ENCODE measurements around the gene MRPL18. TPM values are rescaled to one million over a fixed set of nuclear protein-coding genes. Genes with fewer than 3 reads are reported as not detected.

Gene MRPL18
- total RNA-seq, 1 experiment from 2014 or later, result 95.2 TPM

GRCh38 chr6:159831373-159831679 lies 41.1 kb downstream of the MRPL18 start:
- no peaks in the 10 kb centered on the region for H3K27me3 Mint-ChIP-seq (ENCODE audit: low read depth)
- H3K36me3 Mint-ChIP-seq, result peaks cover 12% of the 10 kb centered on the region
- H3K4me3 Mint-ChIP-seq, result peak overlapping the region; percentile 54
- ChIA-PET POLR2A (interaction anchor here (1.3 to 2.3 kb wide), 2 partner anchors 11 to 41 kb away, joined by 5 to 6 read pairs; partner anchors contain the start of gene MRPL18), CTCF (interaction anchor here (0.8 kb wide), 1 partner anchor 11 kb away, joined by 3 read pairs; no protein-coding TSS in a partner anchor)
- H3K27ac Mint-ChIP-seq, result peak overlapping the region; percentile 98
- H3K9me3 Mint-ChIP-seq, result peaks cover 12% of the 10 kb centered on the region
- TF ChIP-seq PREB (CRISPR knock-in tag; IDR thresholded peaks at IDR 0.05; ENCODE audit: borderline replicate concordance) (no peak), USF1 (CRISPR knock-in tag; IDR thresholded peaks at IDR 0.05) (no peak), ZSCAN18 (CRISPR knock-in tag; IDR thresholded peaks at IDR 0.05) (no peak), MAX (CRISPR knock-in tag; IDR thresholded peaks at IDR 0.05) (0 out of 2 replicates have a peak, but pooled peaks have one; percentile 38), FOXP4 (CRISPR knock-in tag; IDR thresholded peaks at IDR 0.05) (0 out of 2 replicates have a peak, but pooled peaks have one; percentile 33)
- DNase-seq (ENCODE audit: low spot score) (no peak), ATAC-seq (no peak)
- peaks cover 86% of the 10 kb centered on the region for H3K4me1 Mint-ChIP-seq

GRCh38 chr6:159832946-159833345 lies 42.7 kb downstream of the MRPL18 start:
- TF ChIP-seq ZNF532 (CRISPR knock-in tag; IDR thresholded peaks at IDR 0.05; ENCODE audit: borderline replicate concordance) (no peak), ZNF232 (CRISPR knock-in tag; IDR thresholded peaks at IDR 0.05) (no peak), FOXP4 (CRISPR knock-in tag; IDR thresholded peaks at IDR 0.05) (no peak), MAX (CRISPR knock-in tag; IDR thresholded peaks at IDR 0.05) (no peak), AR (CRISPR knock-in tag; IDR thresholded peaks at IDR 0.05) (no peak), JAZF1 (CRISPR knock-in tag; IDR thresholded peaks at IDR 0.05) (no peak), IRF1 (CRISPR knock-in tag; IDR thresholded peaks at IDR 0.05) (no peak), PREB (CRISPR knock-in tag; IDR thresholded peaks at IDR 0.05; ENCODE audit: borderline replicate concordance) (no peak), TCF7 (CRISPR knock-in tag; IDR thresholded peaks at IDR 0.05; ENCODE audit: low read depth) (no peak)
- Mint-ChIP-seq H3K27ac (no peak overlapping the region), H3K9me3 (peaks cover 12% of the 10 kb centered on the region), H3K4me1 (peaks cover 90% of the 10 kb centered on the region), H3K36me3 (peaks cover 12% of the 10 kb centered on the region), H3K27me3 (ENCODE audit: low read depth) (no peaks in the 10 kb centered on the region), H3K4me3 (no peak overlapping the region)
- ChIA-PET POLR2A (no interaction called here), CTCF (interaction anchor here (1.1 kb wide), 2 partner anchors 10 to 30 kb away, joined by 4 read pairs; no protein-coding TSS in a partner anchor)
- ATAC-seq (no peak), DNase-seq (ENCODE audit: low spot score) (no peak)
